ENCODE results near the gene TTLL8.

- TF ChIP-seq CTCF (IDR thresholded peaks at IDR 0.05; ENCODE audit: low read depth, low read length, missing input control) (no peak), TAF1 (conservative IDR thresholded peaks at IDR 0.05) (no peak), ZBTB33 (IDR thresholded peaks at IDR 0.05) (no peak), ATF3 (IDR thresholded peaks at IDR 0.05) (no peak), REST (IDR thresholded peaks at IDR 0.05) (no peak), GABPA (IDR thresholded peaks at IDR 0.05 in 1 of 2, conservative IDR thresholded peaks at IDR 0.05 in 1 of 2) (no peak), SP1 (IDR thresholded peaks at IDR 0.05) (no peak), MAX (IDR thresholded peaks at IDR 0.05) (no peak), FOXA1 (IDR thresholded peaks at IDR 0.05) (no peak), YY1 (IDR thresholded peaks at IDR 0.05) (no peak), JUND (IDR thresholded peaks at IDR 0.05) (no peak)
Observed at GRCh38 chr22:50070366-50070765, 12.3 kb upstream of the TTLL8 start.
